Measurements from ENCODE around the gene FBXL19.

DNA sequence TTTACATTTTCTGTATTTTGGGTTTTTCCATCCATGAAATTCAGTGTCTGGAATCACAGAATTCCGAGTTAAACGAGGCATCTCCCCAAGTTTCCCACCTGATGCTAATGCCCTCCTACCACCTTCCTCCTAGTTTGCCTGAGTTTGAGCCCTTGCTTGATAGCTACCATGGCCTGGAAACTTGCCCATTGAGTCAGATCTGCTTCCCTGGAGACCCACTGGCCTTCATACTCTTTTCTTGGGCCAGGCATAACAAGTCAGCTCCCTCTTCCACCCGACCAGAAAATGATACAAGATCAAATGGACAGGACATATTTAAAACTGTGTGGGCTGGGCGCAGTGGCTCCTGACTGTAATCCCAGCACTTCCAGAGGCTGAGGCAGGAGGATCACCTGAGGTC lies 44.4 kb downstream of the FBXL19 start:
- TF ChIP-seq CTCF (IDR thresholded peaks at IDR 0.05; ENCODE audit: poor library complexity, severe bottlenecking) (no peak), POLR2AphosphoS5 (IDR thresholded peaks at IDR 0.05) (no peak), SMC3 (conservative IDR thresholded peaks at IDR 0.05; ENCODE audit: poor library complexity) (no peak), EZH2 (IDR thresholded peaks at IDR 0.05; ENCODE audit: borderline replicate concordance, insufficient read depth, low read length, poor library complexity, severe bottlenecking) (no peak), RAD21 (conservative IDR thresholded peaks at IDR 0.05) (no peak), EP300 (conservative IDR thresholded peaks at IDR 0.05; ENCODE audit: poor library complexity, severe bottlenecking) (no peak), TAF1 (IDR thresholded peaks at IDR 0.05; ENCODE audit: low read depth) (no peak), MXI1 (conservative IDR thresholded peaks at IDR 0.05; ENCODE audit: poor library complexity, severe bottlenecking) (no peak)
- TF ChIP-seq, protein P1, sequence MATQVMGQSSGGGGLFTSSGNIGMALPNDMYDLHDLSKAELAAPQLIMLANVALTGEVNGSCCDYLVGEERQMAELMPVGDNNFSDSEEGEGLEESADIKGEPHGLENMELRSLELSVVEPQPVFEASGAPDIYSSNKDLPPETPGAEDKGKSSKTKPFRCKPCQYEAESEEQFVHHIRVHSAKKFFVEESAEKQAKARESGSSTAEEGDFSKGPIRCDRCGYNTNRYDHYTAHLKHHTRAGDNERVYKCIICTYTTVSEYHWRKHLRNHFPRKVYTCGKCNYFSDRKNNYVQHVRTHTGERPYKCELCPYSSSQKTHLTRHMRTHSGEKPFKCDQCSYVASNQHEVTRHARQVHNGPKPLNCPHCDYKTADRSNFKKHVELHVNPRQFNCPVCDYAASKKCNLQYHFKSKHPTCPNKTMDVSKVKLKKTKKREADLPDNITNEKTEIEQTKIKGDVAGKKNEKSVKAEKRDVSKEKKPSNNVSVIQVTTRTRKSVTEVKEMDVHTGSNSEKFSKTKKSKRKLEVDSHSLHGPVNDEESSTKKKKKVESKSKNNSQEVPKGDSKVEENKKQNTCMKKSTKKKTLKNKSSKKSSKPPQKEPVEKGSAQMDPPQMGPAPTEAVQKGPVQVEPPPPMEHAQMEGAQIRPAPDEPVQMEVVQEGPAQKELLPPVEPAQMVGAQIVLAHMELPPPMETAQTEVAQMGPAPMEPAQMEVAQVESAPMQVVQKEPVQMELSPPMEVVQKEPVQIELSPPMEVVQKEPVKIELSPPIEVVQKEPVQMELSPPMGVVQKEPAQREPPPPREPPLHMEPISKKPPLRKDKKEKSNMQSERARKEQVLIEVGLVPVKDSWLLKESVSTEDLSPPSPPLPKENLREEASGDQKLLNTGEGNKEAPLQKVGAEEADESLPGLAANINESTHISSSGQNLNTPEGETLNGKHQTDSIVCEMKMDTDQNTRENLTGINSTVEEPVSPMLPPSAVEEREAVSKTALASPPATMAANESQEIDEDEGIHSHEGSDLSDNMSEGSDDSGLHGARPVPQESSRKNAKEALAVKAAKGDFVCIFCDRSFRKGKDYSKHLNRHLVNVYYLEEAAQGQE (IDR thresholded peaks at IDR 0.05; ENCODE audit: borderline replicate concordance), result no peak

All from neural cell (in vitro differentiated cells).